ENCODE results near the gene PTH.

Gene PTH

DNA sequence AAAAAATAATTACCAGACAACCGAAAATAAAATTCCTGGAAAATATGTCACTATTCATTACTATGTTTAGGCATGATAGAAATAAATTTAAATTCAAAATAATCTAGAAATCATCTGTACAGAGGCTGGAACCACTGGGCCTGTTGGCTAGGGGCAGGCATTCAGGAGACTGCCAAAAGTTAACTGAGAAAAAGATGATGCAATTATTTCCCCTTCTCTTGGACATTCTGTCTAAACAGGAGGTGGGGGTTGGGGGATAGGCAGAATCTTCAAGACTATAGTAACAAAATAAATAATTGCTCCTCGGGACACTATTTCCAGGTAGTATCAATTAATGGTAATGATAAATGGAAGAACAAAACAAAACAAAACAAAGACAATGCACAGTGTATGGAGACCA, 46.9 kb downstream of the PTH start:
- DNase-seq (ENCODE audit: low read depth): no peak

DNA sequence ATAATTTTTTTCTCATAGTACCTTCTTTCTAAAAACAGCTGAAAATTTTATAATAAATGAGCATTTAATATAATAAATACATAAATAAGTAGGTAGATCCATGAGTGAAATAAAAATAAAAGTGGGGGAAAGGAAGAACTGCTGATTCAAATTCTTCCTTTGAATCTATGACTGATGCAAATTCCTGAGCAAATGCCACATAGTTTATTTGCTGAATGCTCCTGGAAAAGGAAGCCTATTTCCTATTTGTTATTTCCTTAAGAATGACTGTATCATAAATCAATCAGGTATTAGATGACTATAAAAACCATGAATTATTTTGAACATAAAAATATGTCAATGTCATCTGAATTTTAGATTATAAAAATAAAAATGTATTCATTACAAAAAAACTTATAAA, 49.4 kb downstream of the PTH start:
- no peak for DNase-seq (ENCODE audit: low read depth)

DNA sequence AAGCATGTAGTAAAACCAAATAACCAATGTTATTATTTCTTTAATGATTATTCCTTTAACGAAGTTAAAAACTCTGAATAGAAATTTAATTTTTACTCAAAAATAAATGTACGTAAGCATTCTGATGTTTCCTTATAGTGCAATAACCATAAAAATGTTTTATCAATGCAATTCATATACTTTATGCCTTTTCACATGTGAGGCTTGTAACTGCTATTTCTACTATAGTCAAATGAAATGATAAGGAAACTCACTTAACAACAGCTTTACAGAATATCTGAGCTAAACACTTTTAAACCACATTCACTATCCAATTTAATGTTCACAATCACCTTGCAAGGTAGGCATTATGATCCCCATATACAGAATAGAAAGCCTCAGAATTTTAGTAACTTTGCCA, 50.2 kb downstream of the PTH start:
- DNase-seq (ENCODE audit: low read depth): no peak
